Measurements from ENCODE around the gene ADAMTS12. TPM values are rescaled to one million over a fixed set of nuclear protein-coding genes. Genes with fewer than 3 reads are reported as not detected.

Gene ADAMTS12
- total RNA-seq (2014; rRNA removed; shearing (Covaris generic)): 15.2 and 15.6 TPM in 2 replicates

DNA sequence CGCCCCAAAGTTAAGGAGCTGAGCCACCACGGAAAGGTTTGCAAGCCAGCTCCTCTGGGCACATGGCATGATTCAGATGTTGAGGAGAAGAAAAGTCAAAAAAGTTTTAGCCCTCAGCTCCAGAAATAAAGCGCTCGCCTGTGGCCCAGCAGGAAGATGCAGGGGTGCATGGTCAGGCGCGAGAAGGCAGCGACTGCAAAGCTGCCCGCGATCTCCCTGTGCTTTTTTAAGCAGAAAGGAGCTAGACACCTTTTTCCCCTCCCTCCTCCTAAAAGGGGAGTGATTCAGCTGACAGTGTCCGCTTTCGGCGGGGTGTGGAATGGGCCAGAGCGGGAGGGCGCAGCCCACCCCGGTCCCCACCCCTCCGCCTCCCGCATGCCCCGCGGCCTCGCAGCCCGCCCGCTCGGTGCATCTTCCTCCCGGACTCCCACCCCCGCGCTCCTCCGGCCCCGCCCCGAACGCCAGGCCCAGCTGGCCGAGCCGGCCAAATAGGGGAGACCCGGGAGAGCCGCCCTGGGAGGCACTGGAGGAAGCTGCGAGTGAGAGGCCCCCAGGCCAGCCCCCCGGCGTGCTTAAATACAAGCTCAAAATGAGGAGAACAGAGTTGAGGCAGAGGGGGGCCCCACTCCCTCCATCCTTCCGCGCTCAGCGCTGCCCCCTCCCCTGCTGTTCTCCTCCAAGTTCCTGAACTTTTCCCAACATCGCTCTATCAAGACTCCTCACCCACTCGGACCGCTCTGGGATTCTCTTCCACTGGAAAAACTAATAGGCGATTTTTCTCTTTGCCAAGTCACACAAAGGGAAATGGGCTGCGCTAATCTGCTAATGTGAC, at the start of gene ADAMTS12:
Gene ADAMTS12 (minus strand): TSS at position 203 of the 832 bp plus-strand sequence. CDS start 134 bp downstream, at position 69.

DNA sequence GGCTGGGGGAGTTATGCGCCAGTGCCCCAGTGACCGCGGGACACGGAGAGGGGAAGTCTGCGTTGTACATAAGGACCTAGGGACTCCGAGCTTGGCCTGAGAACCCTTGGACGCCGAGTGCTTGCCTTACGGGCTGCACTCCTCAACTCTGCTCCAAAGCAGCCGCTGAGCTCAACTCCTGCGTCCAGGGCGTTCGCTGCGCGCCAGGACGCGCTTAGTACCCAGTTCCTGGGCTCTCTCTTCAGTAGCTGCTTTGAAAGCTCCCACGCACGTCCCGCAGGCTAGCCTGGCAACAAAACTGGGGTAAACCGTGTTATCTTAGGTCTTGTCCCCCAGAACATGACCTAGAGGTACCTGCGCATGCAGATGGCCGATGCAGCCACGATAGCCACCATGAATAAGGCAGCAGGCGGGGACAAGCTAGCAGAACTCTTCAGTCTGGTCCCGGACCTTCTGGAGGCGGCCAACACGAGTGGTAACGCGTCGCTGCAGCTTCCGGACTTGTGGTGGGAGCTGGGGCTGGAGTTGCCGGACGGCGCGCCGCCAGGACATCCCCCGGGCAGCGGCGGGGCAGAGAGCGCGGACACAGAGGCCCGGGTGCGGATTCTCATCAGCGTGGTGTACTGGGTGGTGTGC, 44.7 kb upstream of the ADAMTS12 start, which contains the start of gene RXFP3:
Gene RXFP3 (plus strand): TSS at position 6 of the 636 bp plus-strand sequence. CDS start 355 bp downstream, at position 361.

Small RNA genes lying within 50 kb of the gene (small RNA-seq; reads per million reads assigned to genes)
- gene RNU6-923P: not detected

Other genes starting within 250 kb of the ADAMTS12 start
- 0.05 TPM in 1 of 2 replicates, not detected in the other for gene RXFP3, start 44.4 kb upstream of the ADAMTS12 start, total RNA-seq (2014; rRNA removed; shearing (Covaris generic))
- gene SLC45A2, start 92.7 kb upstream of the ADAMTS12 start, total RNA-seq (2014; rRNA removed; shearing (Covaris generic)): 0.49 and 0.69 TPM in 2 replicates
- gene AMACR, start 116.1 kb upstream of the ADAMTS12 start, total RNA-seq (2014; rRNA removed; shearing (Covaris generic)): 42.8 and 49.8 TPM in 2 replicates
- 2.3 and 2.8 TPM in 2 replicates for gene C1QTNF3, start 151.2 kb upstream of the ADAMTS12 start, total RNA-seq (2014; rRNA removed; shearing (Covaris generic))